Central memory CD4-positive, alpha-beta T cell (primary cell): ENCODE results near the gene NDEL1.

ENCODE experiments used
- DNase-seq: peaks from one replicate; pipeline ENCODE4 v3.0.0; 2022

The NDEL1 gene

GRCh38 chr17:8459107-8459506 lies 23.4 kb downstream of the NDEL1 start:
- DNase-seq, result no peak

DNA sequence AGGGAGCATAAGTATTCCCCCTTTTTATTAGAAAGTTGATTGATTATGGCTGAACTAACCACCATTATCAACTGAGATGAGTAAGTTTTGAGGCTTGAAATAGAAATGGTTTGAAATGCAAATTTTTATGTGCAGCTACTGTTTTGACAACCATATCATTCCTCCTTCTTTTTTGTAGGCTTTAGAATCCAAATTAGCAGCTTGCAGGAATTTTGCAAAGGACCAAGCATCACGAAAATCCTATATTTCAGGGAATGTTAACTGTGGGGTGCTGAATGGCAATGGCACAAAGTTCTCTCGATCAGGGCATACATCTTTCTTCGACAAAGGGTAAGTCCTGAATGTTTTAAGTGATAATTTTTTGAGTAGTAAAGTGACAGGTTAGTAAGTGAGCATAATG lies 24.1 kb downstream of the NDEL1 start:
- no peak for DNase-seq

- no peak for DNase-seq
Observed at GRCh38 chr17:8462564-8462963, 26.9 kb downstream of the NDEL1 start.

- no peak for DNase-seq
Observed at GRCh38 chr17:8463099-8463498, 27.4 kb downstream of the NDEL1 start.

DNA sequence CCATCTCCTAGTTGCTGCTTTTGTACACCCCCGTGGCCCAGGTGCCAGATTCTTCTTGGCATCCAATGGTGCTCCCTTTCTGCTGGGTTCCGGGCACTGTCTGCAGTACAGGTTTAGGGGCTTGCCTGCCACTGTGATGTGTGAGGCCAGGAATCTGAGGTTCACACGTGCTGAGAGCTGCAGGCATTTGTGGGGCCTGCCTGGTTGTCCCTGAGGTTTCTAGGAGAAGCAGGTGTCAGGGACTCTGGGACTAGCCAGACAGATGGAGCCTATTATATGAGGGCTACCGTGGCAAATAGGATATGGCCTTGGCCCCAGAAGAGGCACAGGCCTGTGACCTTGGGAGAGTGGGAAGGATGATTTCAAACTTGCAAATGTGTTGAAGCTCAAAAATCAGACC lies 29.3 kb downstream of the NDEL1 start:
- no peak for DNase-seq

GRCh38 chr17:8465356-8465755 lies 29.7 kb downstream of the NDEL1 start:
- DNase-seq, result no peak

DNA sequence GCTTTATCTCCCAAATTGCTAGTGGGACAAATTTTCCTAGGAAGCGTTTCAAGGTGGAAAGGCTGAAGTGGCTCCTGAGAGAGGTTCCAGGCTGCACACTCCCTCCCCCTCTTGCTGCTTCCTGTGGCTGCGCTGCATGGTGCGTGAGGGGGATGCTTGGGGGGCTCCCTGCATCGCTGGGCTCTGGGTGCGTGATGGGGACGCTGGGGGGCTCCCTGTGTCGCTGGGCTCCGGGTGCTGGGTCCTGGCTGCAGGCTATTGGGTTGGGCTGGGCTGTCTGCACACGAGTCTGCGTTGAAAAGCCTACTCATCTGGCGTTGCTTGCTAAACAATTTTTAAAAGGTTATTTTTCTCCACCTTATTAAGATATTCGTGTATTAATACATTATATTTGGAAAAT lies 30.1 kb downstream of the NDEL1 start:
- no peak for DNase-seq

GRCh38 chr17:8466456-8466855 lies 30.8 kb downstream of the NDEL1 start:
- DNase-seq, result no peak

DNA sequence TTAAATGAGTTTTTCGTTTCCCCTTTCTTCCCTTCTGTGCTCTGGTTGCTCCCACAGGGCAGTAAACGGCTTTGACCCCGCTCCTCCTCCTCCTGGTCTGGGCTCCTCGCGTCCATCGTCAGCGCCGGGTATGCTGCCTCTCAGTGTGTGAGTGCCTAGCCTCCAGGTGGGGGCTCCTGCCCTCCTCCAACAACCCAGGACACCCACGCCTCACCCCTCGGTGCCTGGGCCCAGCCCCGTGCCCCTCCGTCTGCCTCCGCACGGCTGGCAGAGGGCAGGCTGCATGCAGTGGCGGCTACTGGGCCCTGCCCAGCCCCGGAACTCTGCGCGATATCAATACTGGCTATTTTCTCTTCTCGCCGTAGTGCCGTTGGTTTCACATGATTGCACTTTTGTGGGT lies 31.2 kb downstream of the NDEL1 start:
- DNase-seq, result no peak

GRCh38 chr17:8467527-8467926 lies 31.8 kb downstream of the NDEL1 start:
- no peak for DNase-seq

- DNase-seq, result no peak
Observed at GRCh38 chr17:8468127-8468526, 32.4 kb downstream of the NDEL1 start.

DNA sequence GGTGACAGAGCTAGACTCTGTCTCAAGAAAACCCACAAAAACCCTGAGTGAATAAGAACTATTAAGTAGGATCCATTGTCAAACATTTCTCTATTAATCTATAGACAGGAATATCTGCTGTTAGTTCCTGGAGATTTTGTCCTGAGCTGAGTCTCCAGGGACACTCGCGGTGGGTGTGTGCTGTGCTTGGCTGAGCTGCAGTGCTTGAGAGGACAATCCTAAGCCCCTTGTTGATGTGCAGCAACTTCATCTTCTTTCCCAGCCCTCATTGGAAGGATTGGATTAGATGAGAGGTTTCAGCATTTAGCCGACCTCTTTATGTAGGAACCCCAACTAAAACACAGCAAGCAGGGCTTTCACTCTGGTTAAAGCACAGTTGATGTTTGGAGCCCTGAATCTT lies 33.3 kb downstream of the NDEL1 start:
- no peak for DNase-seq

DNA sequence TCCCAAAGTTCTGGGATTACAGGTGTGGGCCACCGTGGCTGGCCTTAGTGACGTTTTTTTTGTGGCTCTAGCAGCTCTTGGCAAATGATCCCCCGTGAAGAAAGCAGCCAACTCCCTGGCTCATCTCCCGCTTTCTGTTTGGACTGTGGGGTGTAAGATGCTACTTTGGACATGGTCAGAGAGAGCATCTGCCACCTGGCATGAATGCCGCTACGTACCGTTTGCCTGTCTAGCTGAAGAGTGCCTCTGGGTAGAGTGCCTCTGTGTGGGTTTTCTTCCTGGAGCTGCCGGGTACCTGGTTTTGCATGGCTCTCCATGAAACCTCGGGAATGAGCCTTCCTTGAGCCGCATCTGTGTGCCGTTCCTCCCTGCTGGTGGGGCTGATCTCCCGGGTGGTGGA lies 34.3 kb downstream of the NDEL1 start:
- DNase-seq, result no peak

- DNase-seq, result no peak
Observed at GRCh38 chr17:8470447-8471047, 34.9 kb downstream of the NDEL1 start.

GRCh38 chr17:8472663-8473062 lies 37.0 kb downstream of the NDEL1 start:
- DNase-seq, result no peak

- DNase-seq, result no peak
Observed at GRCh38 chr17:8473451-8474192, 37.9 kb downstream of the NDEL1 start.

- DNase-seq, result no peak
Observed at GRCh38 chr17:8474826-8475225, 39.1 kb downstream of the NDEL1 start.

DNA sequence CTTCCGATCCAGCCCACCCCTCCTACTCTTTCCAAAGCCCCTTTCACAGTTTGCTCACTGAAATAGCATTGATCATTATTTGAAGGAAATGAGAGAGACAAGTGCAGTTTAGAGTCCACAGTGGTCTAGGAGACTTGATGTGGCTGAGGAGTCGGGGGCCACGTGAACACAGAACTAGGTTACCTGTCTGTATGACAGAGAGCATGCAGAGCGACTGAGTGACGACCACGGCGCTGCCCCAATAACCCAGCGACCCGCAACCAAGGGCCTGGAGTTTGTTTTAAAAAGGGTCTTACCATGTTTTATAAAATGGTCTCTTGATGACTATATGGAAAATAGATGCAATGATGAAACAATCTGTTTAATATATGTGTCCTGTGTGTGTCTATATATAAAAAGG lies 39.5 kb downstream of the NDEL1 start:
- no peak for DNase-seq

DNA sequence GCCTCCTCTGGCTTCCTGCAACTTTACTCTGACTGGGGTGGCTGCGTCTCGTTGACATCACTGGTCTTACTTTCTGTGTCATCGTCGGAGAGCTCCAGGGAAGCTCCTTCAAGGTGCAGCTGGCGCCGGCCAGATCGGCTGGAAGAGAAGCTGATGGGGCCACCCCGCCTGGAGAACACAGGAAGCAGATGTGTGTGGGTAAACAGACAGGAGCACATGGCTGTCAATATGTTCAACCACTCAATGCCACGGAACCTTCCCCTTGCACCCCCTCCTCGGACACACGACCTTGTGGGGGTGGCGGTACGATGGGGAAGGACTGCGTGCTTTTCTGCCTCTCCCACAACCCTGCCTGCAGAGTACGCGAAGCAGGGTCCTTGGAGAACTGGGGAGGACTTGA lies 40.1 kb downstream of the NDEL1 start:
- no peak for DNase-seq

DNA sequence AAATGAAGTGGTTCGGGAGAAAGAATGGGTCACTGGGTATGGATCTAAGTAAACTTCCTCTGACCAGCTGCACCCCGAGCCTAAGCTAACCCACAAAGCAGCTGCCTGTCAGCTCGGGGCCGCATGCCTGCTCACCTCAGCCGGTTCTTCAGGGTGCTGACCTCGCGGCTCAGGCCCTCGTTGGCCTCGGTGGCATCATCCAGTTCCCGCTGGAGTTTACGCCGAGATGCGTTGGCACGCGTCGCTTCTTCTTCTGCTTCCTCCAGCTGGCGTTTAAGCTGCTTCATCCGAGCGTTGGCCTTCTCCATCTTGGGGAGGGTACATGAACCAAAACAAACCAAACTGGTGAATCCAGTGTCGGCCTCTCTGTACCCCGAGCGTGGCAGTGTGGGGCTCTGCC lies 41.1 kb downstream of the NDEL1 start:
- DNase-seq, result no peak

DNA sequence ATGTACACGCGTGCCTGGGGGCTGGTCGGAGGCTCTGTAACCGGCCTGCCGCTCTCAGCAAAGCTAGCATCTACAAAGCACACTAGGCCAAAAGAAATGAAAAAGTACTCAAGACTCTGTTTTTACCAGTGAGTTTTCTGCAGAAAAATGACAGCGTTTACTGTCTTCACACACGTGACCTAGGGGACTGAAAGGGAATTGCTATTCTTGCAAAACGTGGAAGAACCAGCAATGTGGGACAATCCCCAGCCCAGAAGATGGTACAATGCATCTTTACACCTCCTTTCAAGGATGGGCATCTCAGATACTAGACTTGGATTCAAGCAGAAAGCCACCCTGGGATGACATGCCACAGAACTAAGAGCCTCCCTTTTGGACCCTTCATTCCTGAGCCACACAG lies 41.5 kb downstream of the NDEL1 start:
- no peak for DNase-seq

GRCh38 chr17:8477715-8478441 lies 42.2 kb downstream of the NDEL1 start:
- DNase-seq, result no peak

DNA sequence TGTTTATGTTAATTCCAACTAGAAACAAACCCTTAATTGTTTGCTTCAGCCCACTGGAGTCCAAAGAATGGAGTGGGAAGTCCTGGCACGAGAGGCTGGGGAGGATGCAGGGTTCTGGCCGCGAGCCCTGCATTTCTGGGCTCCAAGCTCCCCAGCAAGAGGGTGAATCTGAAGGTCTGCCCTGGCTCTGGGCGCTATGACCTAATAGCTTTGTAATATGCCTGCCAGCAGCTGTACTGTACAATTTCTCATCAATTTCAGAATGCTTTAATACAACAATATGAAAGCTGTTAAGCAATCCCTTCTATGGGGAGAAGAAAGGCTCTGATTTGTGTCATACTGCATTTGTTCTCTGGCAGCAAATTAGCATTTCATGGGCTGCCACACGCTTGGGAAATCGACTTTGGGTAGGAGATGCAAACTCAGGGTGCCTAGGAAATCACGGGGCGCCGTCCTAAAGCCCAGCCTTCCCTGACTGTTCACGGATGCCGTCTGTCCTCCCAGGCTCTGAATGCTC lies 43.8 kb downstream of the NDEL1 start:
- no peak for DNase-seq
